Measurements from ENCODE around the gene TMEM52. TPM values are rescaled to one million over a fixed set of nuclear protein-coding genes. Genes with fewer than 3 reads are reported as not detected.
"Not testable (repeated sequence)": the region's sequence is repeated elsewhere in the genome, so short reads cannot be mapped to it uniquely, and the experiment has no call there.

The TMEM52 gene
- total RNA-seq, 1 donor from 2014 or later: 1.4 TPM

DNA sequence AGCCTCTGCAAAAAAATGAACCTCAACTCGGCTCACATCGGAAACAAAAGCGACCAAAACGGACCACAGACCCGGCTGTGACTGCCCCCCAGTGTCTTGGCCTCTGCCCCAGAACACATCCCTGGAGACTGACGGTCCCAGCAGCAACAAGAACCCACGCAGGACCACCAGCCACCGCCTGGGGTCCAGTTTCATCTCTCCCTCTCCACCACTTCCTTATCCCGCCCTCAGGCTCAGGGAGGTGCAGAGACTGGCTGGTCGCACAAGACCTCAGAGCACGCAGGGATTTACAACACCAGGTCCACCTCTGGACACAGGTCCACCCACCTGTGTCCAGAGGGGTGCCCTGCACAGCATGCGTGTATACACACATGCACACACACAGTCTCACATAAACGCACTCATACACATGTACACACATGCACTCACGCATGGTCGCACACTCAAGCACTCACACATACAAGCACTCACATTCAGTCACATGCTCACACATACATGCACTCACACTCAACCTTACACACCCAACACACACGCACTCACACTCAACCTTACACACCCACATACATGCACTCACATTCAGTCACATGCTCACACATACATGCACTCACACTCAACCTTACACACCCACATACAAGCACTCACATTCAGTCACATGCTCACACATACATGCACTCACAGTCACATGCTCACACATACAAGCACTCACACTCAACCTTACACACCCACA lies 18.6 kb upstream of the TMEM52 start:
- H3K4me1 Mint-ChIP-seq (ENCODE audit: low read depth, unreplicated experiment): no peaks in the 10 kb centered on the region
- H3K79me2 ChIP-seq (ENCODE audit: insufficient read depth, low read length): no peaks in the 10 kb centered on the region

GRCh38 chr1:1937061-1937460 lies 18.0 kb upstream of the TMEM52 start:
- Mint-ChIP-seq H3K9me3 (ENCODE audit: unreplicated experiment) (no peaks in the 10 kb centered on the region), H3K27me3 (ENCODE audit: low read depth, unreplicated experiment) (peaks cover 26% of the 10 kb centered on the region), H3K36me3 (ENCODE audit: low read depth, unreplicated experiment) (peaks cover 2% of the 10 kb centered on the region), H3K4me3 (ENCODE audit: unreplicated experiment) (no peak overlapping the region), H3K4me1 (ENCODE audit: low read depth, unreplicated experiment) (no peaks in the 10 kb centered on the region), H3K27ac (ENCODE audit: unreplicated experiment) (no peak overlapping the region)
- no peak for TF ChIP-seq EZH2 (IDR thresholded peaks at IDR 0.05; ENCODE audit: insufficient read depth, low read length)
- TF ChIP-seq, protein P1, sequence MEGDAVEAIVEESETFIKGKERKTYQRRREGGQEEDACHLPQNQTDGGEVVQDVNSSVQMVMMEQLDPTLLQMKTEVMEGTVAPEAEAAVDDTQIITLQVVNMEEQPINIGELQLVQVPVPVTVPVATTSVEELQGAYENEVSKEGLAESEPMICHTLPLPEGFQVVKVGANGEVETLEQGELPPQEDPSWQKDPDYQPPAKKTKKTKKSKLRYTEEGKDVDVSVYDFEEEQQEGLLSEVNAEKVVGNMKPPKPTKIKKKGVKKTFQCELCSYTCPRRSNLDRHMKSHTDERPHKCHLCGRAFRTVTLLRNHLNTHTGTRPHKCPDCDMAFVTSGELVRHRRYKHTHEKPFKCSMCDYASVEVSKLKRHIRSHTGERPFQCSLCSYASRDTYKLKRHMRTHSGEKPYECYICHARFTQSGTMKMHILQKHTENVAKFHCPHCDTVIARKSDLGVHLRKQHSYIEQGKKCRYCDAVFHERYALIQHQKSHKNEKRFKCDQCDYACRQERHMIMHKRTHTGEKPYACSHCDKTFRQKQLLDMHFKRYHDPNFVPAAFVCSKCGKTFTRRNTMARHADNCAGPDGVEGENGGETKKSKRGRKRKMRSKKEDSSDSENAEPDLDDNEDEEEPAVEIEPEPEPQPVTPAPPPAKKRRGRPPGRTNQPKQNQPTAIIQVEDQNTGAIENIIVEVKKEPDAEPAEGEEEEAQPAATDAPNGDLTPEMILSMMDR (IDR thresholded peaks at IDR 0.05; ENCODE audit: insufficient read depth, low read depth, low read length): no peak
- FAIRE-seq (no peak), DNase-seq (ENCODE audit: low read depth) (no peak)
- no peaks in the 10 kb centered on the region for H4K20me1 ChIP-seq (ENCODE audit: insufficient read depth, low read length)
- H2AFZ ChIP-seq (ENCODE audit: low read depth, low read length): no peak overlapping the region
- no peak overlapping the region for H3K4me2 ChIP-seq (ENCODE audit: low read length)
- no peaks in the 10 kb centered on the region for H3K36me3 ChIP-seq (ENCODE audit: insufficient read depth, low read length)
- H3K79me2 ChIP-seq (ENCODE audit: insufficient read depth, low read length): no peaks in the 10 kb centered on the region
- H3K4me3 ChIP-seq (ENCODE audit: insufficient read depth, low read depth, low read length): no peak overlapping the region
- no peaks in the 10 kb centered on the region for H3K4me1 ChIP-seq (ENCODE audit: insufficient read depth, low read length)
- no peak overlapping the region for H3K9ac ChIP-seq (ENCODE audit: low read length)
- H3K27me3 ChIP-seq (ENCODE audit: insufficient read depth, low read length): no peaks in the 10 kb centered on the region
- no peak overlapping the region for H3K27ac ChIP-seq (ENCODE audit: low read depth, low read length)
- peaks cover 5% of the 10 kb centered on the region for H3K9me3 ChIP-seq (ENCODE audit: insufficient read depth, low read depth, low read length)

More for the DNA sequence above, 18.6 kb upstream of the TMEM52 start:
- Histone ChIP-seq H3K27me3 (ENCODE audit: insufficient read depth, low read length) (no peaks in the 10 kb centered on the region), H3K4me1 (ENCODE audit: insufficient read depth, low read length) (no peaks in the 10 kb centered on the region), H4K20me1 (ENCODE audit: insufficient read depth, low read length) (no peaks in the 10 kb centered on the region), H3K4me2 (ENCODE audit: low read length) (no peak overlapping the region), H3K27ac (ENCODE audit: low read depth, low read length) (no peak overlapping the region), H3K9ac (ENCODE audit: low read length) (no peak overlapping the region), H2AFZ (ENCODE audit: low read depth, low read length) (no peak overlapping the region), H3K36me3 (ENCODE audit: insufficient read depth, low read length) (no peaks in the 10 kb centered on the region), H3K4me3 (ENCODE audit: insufficient read depth, low read depth, low read length) (no peak overlapping the region), H3K9me3 (ENCODE audit: insufficient read depth, low read depth, low read length) (peaks cover 5% of the 10 kb centered on the region)
- Mint-ChIP-seq H3K36me3 (ENCODE audit: low read depth, unreplicated experiment) (peaks cover 2% of the 10 kb centered on the region), H3K27ac (ENCODE audit: unreplicated experiment) (no peak overlapping the region), H3K9me3 (ENCODE audit: unreplicated experiment) (no peaks in the 10 kb centered on the region), H3K27me3 (ENCODE audit: low read depth, unreplicated experiment) (peaks cover 27% of the 10 kb centered on the region), H3K4me3 (ENCODE audit: unreplicated experiment) (no peak overlapping the region)
- TF ChIP-seq EZH2 (IDR thresholded peaks at IDR 0.05; ENCODE audit: insufficient read depth, low read length): no peak
- TF ChIP-seq, protein P1 (IDR thresholded peaks at IDR 0.05; ENCODE audit: insufficient read depth, low read depth, low read length): no peak
- DNase-seq (ENCODE audit: low read depth) (no peak), FAIRE-seq (no peak)

DNA sequence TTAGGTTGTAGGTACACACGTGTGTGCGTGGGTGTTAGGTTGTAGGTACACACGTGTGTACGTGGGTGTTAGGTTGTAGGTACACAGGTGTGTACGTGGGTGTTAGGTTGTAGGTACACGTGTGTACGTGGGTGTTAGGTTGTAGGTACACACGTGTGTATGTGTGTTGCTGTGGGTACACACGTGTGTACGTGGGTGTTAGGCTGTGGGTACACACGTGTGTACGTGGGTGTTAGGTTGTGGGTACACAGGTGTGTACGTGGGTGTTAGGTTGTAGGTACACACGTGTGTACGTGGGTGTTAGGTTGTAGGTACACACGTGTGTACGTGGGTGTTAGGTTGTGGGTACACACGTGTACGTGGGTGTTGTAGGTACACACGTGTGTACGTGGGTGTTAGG lies 15.8 kb upstream of the TMEM52 start:
- H3K27ac ChIP-seq (ENCODE audit: low read depth, low read length); H3K4me1 Mint-ChIP-seq (ENCODE audit: low read depth, unreplicated experiment); DNase-seq (ENCODE audit: low read depth); H3K9ac ChIP-seq (ENCODE audit: low read length); H3K27ac Mint-ChIP-seq (ENCODE audit: unreplicated experiment); H3K27me3 ChIP-seq (ENCODE audit: insufficient read depth, low read length); H3K79me2 ChIP-seq (ENCODE audit: insufficient read depth, low read length); H3K4me3 Mint-ChIP-seq (ENCODE audit: unreplicated experiment); H3K9me3 ChIP-seq (ENCODE audit: insufficient read depth, low read depth, low read length); H3K4me1 ChIP-seq (ENCODE audit: insufficient read depth, low read length); H3K4me3 ChIP-seq (ENCODE audit: insufficient read depth, low read depth, low read length); H3K36me3 ChIP-seq (ENCODE audit: insufficient read depth, low read length); H3K27me3 Mint-ChIP-seq (ENCODE audit: low read depth, unreplicated experiment); H3K36me3 Mint-ChIP-seq (ENCODE audit: low read depth, unreplicated experiment); H3K9me3 Mint-ChIP-seq (ENCODE audit: unreplicated experiment); H4K20me1 ChIP-seq (ENCODE audit: insufficient read depth, low read length); H2AFZ ChIP-seq (ENCODE audit: low read depth, low read length); H3K4me2 ChIP-seq (ENCODE audit: low read length); FAIRE-seq: not testable (repeated sequence)
